IMR-90 (cell line): ENCODE results near the gene RUNDC3A. TPM values are rescaled to one million over a fixed set of nuclear protein-coding genes. Genes with fewer than 3 reads are reported as not detected.

ENCODE experiments used
- ATAC-seq: fragments of 200-7000 bp; cut with Tn5 transposase; 2 replicates; pipeline ENCODE4 v1.9.1; 2020; ENCODE audit warnings: low read depth, mild to moderate bottlenecking, moderate library complexity
- BruUV-seq: library from RNA; stranded (reverse); fragments of 400-500 nt; replicated peaks from 2 replicates; lab custom pipeline; 2021; lab: Mats Ljungman, UMichigan
- CTCF ChIA-PET: fragments of 300-600 bp; formaldehyde crosslinking; extraction: SDS; loops from one replicate; lab custom pipeline; 2021; ENCODE audit warnings: antibody characterized with exemption; lab: Yijun Ruan, JAX
- POLR2A ChIA-PET: fragments of 300-600 bp; sonication (Branson Sonifier 250); formaldehyde crosslinking; loops from one replicate; lab custom pipeline; 2022; ENCODE audit warnings: antibody characterized with exemption; ENCODE audit not compliant: unreplicated experiment; lab: Charles Lee
- DNase-seq: peaks from one replicate; pipeline ENCODE4 v3.0.0; 2013
- H2AFZ ChIP-seq: replicated peaks from 2 replicates; pipeline ENCODE3; 2013; ENCODE audit warnings: low read length, mild to moderate bottlenecking; ENCODE audit not compliant: poor library complexity
- H2AK5ac ChIP-seq: 2 replicates; pipeline ENCODE4 v1.6.1; 2013; ENCODE audit warnings: low read depth, low read length, inconsistent platforms
- H2AK9ac ChIP-seq: replicated peaks from 2 replicates; pipeline ENCODE3; 2013; ENCODE audit warnings: mild to moderate bottlenecking, low read depth, low read length, moderate library complexity; ENCODE audit not compliant: poor library complexity
- H2BK120ac ChIP-seq: 2 replicates; pipeline ENCODE4 v1.6.1; 2013; ENCODE audit warnings: low read depth, low read length, inconsistent platforms
- H2BK15ac ChIP-seq: 3 replicates; pipeline ENCODE4 v1.6.1; 2013; ENCODE audit warnings: low read depth, low read length, inconsistent platforms
- H2BK20ac ChIP-seq: 2 replicates; pipeline ENCODE4 v1.6.1; 2013; ENCODE audit warnings: low read depth, mild to moderate bottlenecking, inconsistent platforms, low read length, moderate library complexity
- H2BK5ac ChIP-seq: 2 replicates; pipeline ENCODE4 v1.6.1; 2013; ENCODE audit warnings: mild to moderate bottlenecking, low read depth, low read length, inconsistent platforms; ENCODE audit not compliant: poor library complexity, severe bottlenecking
- H3K14ac ChIP-seq: replicated peaks from 2 replicates; pipeline ENCODE4 v1.6.1; 2013; ENCODE audit warnings: low read depth, low read length, inconsistent platforms
- H3K18ac ChIP-seq: 2 replicates; pipeline ENCODE4 v1.6.1; 2013; ENCODE audit warnings: low read depth, low read length, control low read depth
- H3K23ac ChIP-seq: 2 replicates; pipeline ENCODE4 v1.6.1; 2013; ENCODE audit warnings: low read depth, low read length, inconsistent platforms
- H3K27ac ChIP-seq: 2 replicates; pipeline ENCODE4 v1.5.1; 2013; ENCODE audit warnings: mild to moderate bottlenecking, control low read depth, low read length; ENCODE audit not compliant: insufficient read depth
- H3K27me3 ChIP-seq: 2 replicates; pipeline ENCODE4 v1.6.1; 2013; ENCODE audit warnings: low read length; ENCODE audit not compliant: control insufficient read depth, insufficient read depth
- H3K36me3 ChIP-seq: 2 replicates; pipeline ENCODE4 v1.6.1; 2013; ENCODE audit warnings: low read length, mixed read lengths; ENCODE audit not compliant: control insufficient read depth, insufficient read depth
- H3K4ac ChIP-seq: 2 replicates; pipeline ENCODE4 v1.6.1; 2013; ENCODE audit warnings: low read depth, low read length, inconsistent platforms
- H3K4me1 ChIP-seq: 2 replicates; pipeline ENCODE4 v1.6.1; 2013; ENCODE audit warnings: low read length, mixed read lengths; ENCODE audit not compliant: control insufficient read depth, insufficient read depth
- H3K4me2 ChIP-seq: 2 replicates; pipeline ENCODE4 v1.6.1; 2013; ENCODE audit warnings: low read depth, mild to moderate bottlenecking, control low read depth, low read length, moderate library complexity
- H3K4me3 ChIP-seq: 2 replicates; pipeline ENCODE4 v1.5.1; 2013; ENCODE audit warnings: low read depth, mild to moderate bottlenecking, control low read depth, low read length, moderate library complexity; ENCODE audit not compliant: insufficient read depth
- H3K56ac ChIP-seq: 2 replicates; pipeline ENCODE4 v1.6.1; 2013; ENCODE audit warnings: low read length, inconsistent platforms; ENCODE audit not compliant: insufficient read depth; ENCODE audit errors: extremely low read depth
- H3K79me1 ChIP-seq, 2 experiments: 2 replicates each; pipeline ENCODE4 v1.6.1; 2013; ENCODE audit warnings: low read length in 2 of 2, inconsistent platforms in 1 of 2, low read depth in 1 of 2
- H3K9ac ChIP-seq: 2 replicates; pipeline ENCODE4 v1.6.1; 2013; ENCODE audit warnings: low read depth, low read length, control low read depth
- H3K9me1 ChIP-seq: 2 replicates; pipeline ENCODE4 v1.6.1; 2013; ENCODE audit warnings: low read length, inconsistent platforms; ENCODE audit not compliant: insufficient read depth
- H3K9me3 ChIP-seq: 2 replicates; pipeline ENCODE4 v1.6.1; 2013; ENCODE audit warnings: low read length; ENCODE audit not compliant: control insufficient read depth, insufficient read depth
- H4K20me1 ChIP-seq: 2 replicates; pipeline ENCODE4 v1.6.1; 2013; ENCODE audit warnings: low read length, inconsistent platforms; ENCODE audit not compliant: insufficient read depth
- H4K5ac ChIP-seq: 2 replicates; pipeline ENCODE4 v1.6.1; 2013; ENCODE audit warnings: mild to moderate bottlenecking, low read depth, low read length, control low read depth
- H4K8ac ChIP-seq, 2 experiments: 2 replicates each; pipeline ENCODE4 v1.6.1; 2013; ENCODE audit warnings: low read depth in 2 of 2, low read length in 2 of 2, control low read depth in 1 of 2, inconsistent platforms in 1 of 2
- H4K91ac ChIP-seq: 2 replicates; pipeline ENCODE4 v1.6.1; 2013; ENCODE audit warnings: low read depth, low read length, inconsistent platforms; ENCODE audit not compliant: insufficient read depth
- BHLHE40 ChIP-seq: fragments of 150-350 bp; IDR thresholded peaks from 2 replicates; pipeline ENCODE4 v1.6.1; 2016; ENCODE audit warnings: mild to moderate bottlenecking, low read depth, low read length
- CHD1 ChIP-seq: IDR thresholded peaks from 2 replicates; pipeline ENCODE4 v1.6.1; 2012; ENCODE audit warnings: low read depth, low read length, improper control_type of control experiment
- FOS ChIP-seq: fragments of 150-350 bp; IDR thresholded peaks from 2 replicates; pipeline ENCODE4 v1.6.1; 2016; ENCODE audit warnings: low read depth, low read length
- MAZ ChIP-seq: IDR thresholded peaks from 2 replicates; pipeline ENCODE4 v1.6.1; 2012; ENCODE audit warnings: low read depth, mild to moderate bottlenecking, low read length, improper control_type of control experiment, moderate library complexity, borderline replicate concordance
- RFX5 ChIP-seq: IDR thresholded peaks from 2 replicates; pipeline ENCODE4 v1.8.0; 2012; ENCODE audit warnings: low read depth, mild to moderate bottlenecking, low read length, moderate library complexity
- WGBS, 2 experiments: methylation state at CpG; one replicate each; pipeline versions ENCODE4 v1.1.5 to v1.1.7; 2013; ENCODE audit warnings: missing lambda C conversion rate in 2 of 2; ENCODE audit not compliant: insufficient read length in 1 of 2; ENCODE audit errors: extremely low coverage in 2 of 2; 5-methylcytosine and 5-hydroxymethylcytosine counted together
- dilution Hi-C: fragments of 300-500 bp; cut with HindIII; formaldehyde crosslinking; loops from one replicate; pipeline ENCODE4 v1.14.3; 2018; ENCODE audit warnings: low sequenced_read_pairs; ENCODE audit not compliant: unreplicated experiment
- in situ Hi-C: fragments of 300-500 bp; cut with MboI; formaldehyde crosslinking; loops from 3 replicates; pipeline ENCODE4 v1.14.3; 2019; ENCODE audit warnings: low sequenced_read_pairs, inconsistent platforms, mixed read lengths
- intact Hi-C: fragments of 100-400 bp; cut with micrococcal nuclease; formaldehyde crosslinking; loops from 2 replicates; pipeline ENCODE4 v1.10.0; 2022
- polyA plus RNA-seq, 3 experiments: library from polyadenylated mRNA; depleted of rRNA; stranded (reverse); fragments of >200 nt; gene quantifications; 2 replicates each; pipeline ENCODE4 v1.2.3, GENCODE V29; 2012; ENCODE audit warnings: low replicate concordance in 1 of 3
- total RNA-seq: library from RNA; depleted of rRNA; stranded (reverse); fragments of >200 nt; gene quantifications from 2 replicates; pipeline ENCODE4 v1.2.3, GENCODE V29; 2012

Gene RUNDC3A
- total and polyA plus RNA-seq, 2 of the 4 experiments (the other 2 are of a cell fraction), result under 0.01 to 0.34 TPM

DNA sequence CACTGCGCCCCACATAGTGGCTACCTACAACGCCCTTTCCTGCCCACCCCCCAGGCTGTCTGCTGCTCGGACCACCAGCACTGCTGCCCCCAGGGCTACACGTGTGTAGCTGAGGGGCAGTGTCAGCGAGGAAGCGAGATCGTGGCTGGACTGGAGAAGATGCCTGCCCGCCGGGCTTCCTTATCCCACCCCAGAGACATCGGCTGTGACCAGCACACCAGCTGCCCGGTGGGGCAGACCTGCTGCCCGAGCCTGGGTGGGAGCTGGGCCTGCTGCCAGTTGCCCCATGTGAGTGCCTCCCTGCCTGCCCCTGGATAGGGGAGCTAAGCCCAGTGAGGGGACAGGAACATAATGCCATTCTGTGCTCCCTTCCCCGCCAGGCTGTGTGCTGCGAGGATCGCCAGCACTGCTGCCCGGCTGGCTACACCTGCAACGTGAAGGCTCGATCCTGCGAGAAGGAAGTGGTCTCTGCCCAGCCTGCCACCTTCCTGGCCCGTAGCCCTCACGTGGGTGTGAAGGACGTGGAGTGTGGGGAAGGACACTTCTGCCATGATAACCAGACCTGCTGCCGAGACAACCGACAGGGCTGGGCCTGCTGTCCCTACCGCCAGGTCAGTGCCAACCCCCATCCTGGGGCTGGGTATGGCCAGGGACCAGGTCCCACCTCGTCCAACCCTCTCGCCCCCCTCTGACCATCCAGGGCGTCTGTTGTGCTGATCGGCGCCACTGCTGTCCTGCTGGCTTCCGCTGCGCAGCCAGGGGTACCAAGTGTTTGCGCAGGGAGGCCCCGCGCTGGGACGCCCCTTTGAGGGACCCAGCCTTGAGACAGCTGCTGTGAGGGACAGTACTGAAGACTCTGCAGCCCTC lies 43.8 kb downstream of the RUNDC3A start (continued):
- no peak for TF ChIP-seq CHD1

- no peak overlapping the region for H4K5ac ChIP-seq
- no peak overlapping the region for H3K4me3 ChIP-seq
- no peak overlapping the region for H2AK5ac ChIP-seq
- CTCF ChIA-PET, result interaction anchor here (1.5 kb wide), 1 partner anchor 10 kb away, joined by 4 read pairs; the partner anchor contains the start of gene FAM171A2
- H2AFZ ChIP-seq, result no peak overlapping the region
- DNase-seq, result no peak
- POLR2A ChIA-PET, result no interaction called here
- H4K20me1 ChIP-seq, result peaks cover 16% of the 10 kb centered on the region; the same call in 1 of the 2 replicates
- H2BK5ac ChIP-seq, result no peak overlapping the region
- H2BK20ac ChIP-seq, result no peak overlapping the region
- no peak overlapping the region for H2AK9ac ChIP-seq
- no peak overlapping the region for H4K8ac ChIP-seq
- H2BK15ac ChIP-seq, result no peak overlapping the region
- no peaks in the 10 kb centered on the region for H3K9me1 ChIP-seq
- H3K9me3 ChIP-seq, result no peaks in the 10 kb centered on the region
- H3K9ac ChIP-seq, result no peak overlapping the region
- TF ChIP-seq FOS (no peak), BHLHE40 (no peak), RFX5 (no peak), CHD1 (no peak), MAZ (no peak)
- H3K27me3 ChIP-seq, result no peaks in the 10 kb centered on the region
- no peaks in the 10 kb centered on the region for H3K4me1 ChIP-seq
- H3K18ac ChIP-seq, result no peak overlapping the region
- no peak overlapping the region for H3K56ac ChIP-seq
- H3K4me2 ChIP-seq, result no peak overlapping the region
- no peak overlapping the region for H2BK120ac ChIP-seq
- no peak for ATAC-seq
- intact Hi-C loops (no loop called here), dilution Hi-C loops (no loop called here), in situ Hi-C loops (no loop called here)
- no peak overlapping the region for H3K27ac ChIP-seq
- H3K79me1 ChIP-seq, result peaks cover 0 to 13% of the 10 kb centered on the region in 2 experiments; a peak in 1 of 4 replicates
- no peak overlapping the region for H3K4ac ChIP-seq
- H4K91ac ChIP-seq, result no peak overlapping the region
- 53% methylated on average over 8 of the region's 22 CpGs; no CpG with 5 or more reads in 1 of the 2 experiments for WGBS, 2 experiments
- no peak overlapping the region for H3K23ac ChIP-seq
- H3K36me3 ChIP-seq, result peaks cover 43% of the 10 kb centered on the region
- no TSS peak for BruUV-seq
- no peak overlapping the region for H3K14ac ChIP-seq
Observed at GRCh38 chr17:44352828-44353671, 44.6 kb downstream of the RUNDC3A start.
